Kidney capillary endothelial cell (primary cell): Measurements from ENCODE around the gene TBX15.

ENCODE experiments used
- DNase-seq: peaks from one replicate; pipeline ENCODE4 v3.0.0-alpha.2; 2018; ENCODE audit warnings: low spot score

TBX15 gene

DNA sequence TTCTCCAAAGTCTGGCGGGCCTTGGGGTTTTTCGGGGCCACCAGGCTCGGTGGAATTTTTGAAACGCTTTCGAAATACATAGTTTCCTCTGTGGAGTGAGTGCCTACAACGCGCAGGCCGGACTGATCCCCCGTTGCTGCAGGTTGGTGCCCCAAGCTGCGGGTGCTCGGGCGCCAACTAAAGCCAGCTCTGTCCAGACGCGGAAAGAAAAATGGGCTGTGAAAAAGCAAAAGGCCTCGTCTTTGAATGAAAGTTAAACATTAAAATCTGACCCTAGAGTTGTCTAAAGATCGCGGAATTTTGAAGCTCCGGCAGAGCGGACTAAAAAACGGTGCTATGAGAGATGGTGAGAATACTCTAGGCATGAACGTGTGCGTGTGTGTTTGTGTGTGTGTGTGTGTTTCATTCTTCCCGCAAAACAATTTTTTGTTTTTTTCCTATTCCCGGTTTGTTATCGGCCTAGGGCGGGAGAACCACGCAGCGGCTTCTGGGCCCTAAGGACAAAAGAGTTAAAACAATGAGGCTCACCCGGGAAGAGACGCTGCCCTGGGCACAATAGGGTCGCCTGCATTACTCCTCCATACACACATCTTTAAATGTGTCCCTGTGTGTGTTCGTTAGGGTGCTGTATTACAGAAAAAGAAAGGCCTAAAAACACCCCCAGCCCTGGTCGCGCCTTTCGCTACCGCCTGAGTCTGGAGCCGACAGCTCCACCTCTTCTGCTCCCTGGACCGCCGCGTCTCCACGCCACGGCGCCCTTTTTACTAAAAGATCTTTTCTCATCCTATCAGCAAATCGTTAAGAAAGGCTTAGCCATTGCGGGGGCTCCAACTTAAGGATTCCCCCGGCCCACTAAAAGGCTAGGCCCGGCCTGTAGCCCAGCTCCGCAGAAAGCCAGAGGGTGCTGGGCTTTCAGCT lies 3.2 kb downstream of the TBX15 start:
- DNase-seq: no peak

GRCh38 chr1:118984086-118984721 lies 3.9 kb downstream of the TBX15 start:
- DNase-seq: no peak

- DNase-seq: no peak
Observed at GRCh38 chr1:118983558-118984041, 4.5 kb downstream of the TBX15 start.

DNA sequence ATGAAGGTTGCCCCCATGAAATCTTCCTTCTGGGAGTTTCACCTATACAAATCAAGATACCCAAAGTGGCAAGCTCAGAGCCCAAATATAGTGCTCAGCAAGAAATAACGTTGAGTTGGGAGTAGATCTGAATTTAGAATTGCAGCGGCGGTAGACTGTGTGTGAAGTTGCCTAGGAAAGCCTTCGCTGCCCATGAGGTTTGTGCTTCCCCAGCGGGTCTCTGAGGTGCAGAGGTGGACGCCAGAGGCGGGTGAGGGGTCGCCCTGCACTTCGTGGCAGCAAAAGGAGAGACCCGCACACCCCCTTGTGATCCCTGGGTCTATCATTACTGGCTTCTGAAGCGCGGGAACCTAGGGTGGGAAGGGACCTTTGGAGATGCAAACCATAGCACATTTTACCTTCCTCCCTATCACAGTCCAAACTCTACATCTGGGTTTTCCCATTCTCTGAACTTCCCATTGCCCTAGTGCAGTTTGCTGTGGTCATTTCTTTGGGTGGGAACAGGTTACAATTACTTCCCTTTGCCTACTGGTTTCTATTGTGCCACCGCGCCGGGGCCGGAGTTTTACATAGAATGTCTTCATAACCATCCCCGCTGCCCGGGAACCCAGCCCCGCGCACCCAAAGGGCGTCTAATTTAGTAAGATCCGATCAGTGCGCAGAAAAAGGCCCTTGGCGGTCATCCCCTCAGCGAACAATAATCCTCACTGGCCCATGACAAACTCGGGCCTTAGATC lies 5.2 kb downstream of the TBX15 start:
- DNase-seq: no peak

DNA sequence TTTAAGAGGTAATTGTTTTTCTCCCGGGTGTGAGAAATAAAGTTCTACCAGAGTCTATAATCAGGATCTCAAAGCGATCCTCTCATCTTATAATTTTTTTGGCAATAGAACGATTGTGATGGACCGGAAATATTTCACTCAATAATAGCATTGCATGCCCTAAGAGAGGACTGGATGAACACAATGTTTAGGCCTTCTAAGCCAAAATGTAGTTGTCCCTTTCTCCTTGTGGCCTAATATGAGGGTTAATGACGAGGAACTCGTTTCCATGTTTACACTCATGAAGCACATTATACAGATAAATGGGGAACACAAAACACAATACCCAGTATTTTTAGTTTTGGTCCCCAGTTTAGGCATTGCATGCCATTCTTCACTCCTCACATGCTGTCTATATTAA lies 5.9 kb downstream of the TBX15 start:
- DNase-seq: no peak

DNA sequence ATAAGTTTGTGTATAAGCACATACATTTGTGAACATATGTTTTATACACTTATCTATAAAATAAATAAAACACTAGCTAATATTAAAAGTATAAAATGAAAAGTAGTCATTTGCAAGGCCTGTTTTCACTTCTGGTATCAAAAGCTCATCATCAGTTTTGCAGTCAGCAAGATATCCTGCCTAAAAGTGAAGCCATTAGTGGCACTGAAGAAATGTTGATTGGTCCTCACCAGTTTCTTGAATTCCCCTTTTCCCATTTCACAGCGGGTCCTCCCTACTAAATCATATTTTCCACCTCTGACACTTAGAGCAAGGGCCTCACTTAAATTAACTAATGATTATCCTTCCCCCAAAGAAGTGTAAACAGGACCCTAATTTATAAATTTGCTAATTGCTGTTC lies 6.7 kb downstream of the TBX15 start:
- DNase-seq: no peak

DNA sequence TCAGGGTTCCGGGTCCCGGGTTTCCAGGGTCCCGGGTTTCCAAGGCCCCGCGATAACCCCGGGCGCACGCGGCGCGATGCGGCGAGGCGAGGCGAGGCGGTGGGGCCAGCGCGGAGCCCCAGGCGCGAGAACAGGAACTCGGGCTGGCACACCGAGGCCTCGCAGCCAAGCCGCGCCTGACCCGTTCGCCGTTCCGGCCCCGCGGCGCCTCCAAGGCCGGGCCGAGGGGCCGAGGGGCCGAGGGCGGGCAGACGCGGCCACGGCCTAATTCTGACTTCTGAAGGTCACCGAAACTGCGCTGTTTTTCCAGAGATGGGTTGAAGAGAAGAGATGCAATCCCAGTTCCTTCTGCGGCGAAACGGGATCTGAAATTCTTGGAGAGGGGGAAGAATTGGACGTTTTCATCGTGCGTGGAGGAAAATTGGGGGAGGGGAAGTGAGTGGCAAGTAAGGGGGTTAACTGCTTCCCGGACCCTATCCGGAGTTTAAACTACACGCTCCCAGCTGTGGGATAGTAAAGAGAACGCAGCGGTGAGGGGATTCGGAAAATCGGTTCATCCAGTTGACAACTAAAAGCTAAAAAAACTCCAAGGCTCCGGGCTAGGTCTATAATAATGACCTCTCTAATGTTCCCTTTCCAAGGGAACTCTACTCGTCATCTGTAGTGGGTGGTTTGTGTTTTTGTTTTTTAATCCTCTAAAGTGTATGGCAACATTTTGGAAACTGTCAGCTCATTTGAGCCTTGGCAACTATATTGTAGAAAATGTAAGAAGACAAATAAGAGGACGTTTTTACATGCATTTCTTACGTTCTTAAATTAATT lies 8.2 kb downstream of the TBX15 start:
- DNase-seq: no peak

DNA sequence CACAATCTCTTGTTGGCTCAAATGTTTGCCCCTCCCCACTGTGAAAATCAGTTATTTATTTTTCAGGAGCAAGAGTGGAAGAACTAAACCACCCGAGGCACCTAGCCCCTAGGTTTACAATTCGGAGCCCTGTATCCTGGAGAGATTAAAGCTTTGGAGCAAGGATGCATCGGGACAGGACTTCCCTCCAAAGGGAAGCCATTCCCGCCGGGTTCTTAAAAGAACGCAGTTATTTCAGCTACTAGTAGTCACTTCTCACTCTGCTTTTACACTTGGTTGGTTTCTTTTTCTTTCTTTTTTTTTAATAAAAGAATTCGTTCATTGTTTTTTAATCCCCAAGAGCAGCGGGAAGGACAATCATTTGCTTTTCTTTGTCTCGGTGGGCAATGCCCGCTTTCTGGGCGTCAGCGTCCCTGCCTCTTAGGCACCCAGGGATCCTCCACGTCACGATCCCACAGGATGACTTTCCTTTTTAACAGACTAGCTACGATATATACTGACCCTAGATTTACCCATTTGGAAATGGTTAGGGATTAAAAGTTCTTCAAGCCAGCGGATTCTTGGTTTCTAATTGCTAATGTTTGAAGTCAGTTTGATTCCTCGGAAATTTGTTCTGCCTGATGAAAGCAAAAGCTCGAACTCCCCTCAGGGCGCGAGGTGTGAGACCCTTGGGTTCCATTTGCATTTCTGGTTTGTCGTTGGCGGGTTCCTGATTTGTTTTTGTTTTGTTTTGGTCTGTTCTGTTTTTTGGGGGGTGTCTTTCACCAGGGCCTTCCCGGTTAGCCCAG lies 9.0 kb downstream of the TBX15 start:
- no peak for DNase-seq

- DNase-seq: no peak
Observed at GRCh38 chr1:118977600-118977999, 10.5 kb downstream of the TBX15 start.

- no peak for DNase-seq
Observed at GRCh38 chr1:118974661-118975060, 13.5 kb downstream of the TBX15 start.

GRCh38 chr1:118973531-118974137 lies 14.5 kb downstream of the TBX15 start:
- DNase-seq: no peak

DNA sequence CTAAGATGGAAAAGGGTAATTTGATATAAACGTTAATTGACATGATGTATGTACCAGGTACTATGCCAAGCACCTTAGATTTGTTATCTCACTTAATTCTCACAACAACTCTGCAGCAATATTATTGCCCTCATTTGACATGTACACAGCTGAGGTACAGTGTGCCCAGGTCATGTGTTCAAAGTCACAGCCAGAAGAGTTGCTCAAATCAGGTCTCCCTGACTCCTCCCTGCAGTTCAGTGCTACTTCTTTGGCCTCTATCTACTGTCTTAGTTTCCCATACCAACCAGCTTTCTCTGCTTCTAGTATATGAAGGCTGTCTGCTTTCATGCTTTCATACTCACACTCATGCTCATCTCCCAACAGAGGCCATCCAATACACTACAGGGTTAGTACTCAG lies 15.1 kb downstream of the TBX15 start:
- no peak for DNase-seq

DNA sequence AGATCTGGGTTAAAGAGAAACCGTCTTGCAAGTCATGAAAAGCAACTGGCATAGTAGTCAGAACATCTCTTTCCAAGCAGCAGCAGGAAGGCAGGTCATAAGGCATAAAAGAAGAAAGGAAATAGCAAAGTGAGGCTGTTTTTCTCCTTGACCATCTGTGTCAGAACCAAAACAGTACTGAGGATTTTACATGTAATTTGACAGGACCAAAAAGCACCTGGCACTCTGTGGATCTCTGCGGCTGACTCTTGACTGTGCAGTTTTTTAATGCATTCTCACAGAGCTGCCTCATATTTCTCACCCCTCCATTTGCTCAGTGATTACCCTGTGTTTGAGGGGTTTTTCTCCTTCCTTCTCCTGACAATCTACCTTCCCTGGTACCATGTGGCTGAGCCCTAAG lies 17.7 kb downstream of the TBX15 start:
- DNase-seq: no peak

GRCh38 chr1:118963456-118964430 lies 24.4 kb downstream of the TBX15 start:
- no peak for DNase-seq

GRCh38 chr1:118963138-118963455 lies 25.0 kb downstream of the TBX15 start:
- DNase-seq: no peak

DNA sequence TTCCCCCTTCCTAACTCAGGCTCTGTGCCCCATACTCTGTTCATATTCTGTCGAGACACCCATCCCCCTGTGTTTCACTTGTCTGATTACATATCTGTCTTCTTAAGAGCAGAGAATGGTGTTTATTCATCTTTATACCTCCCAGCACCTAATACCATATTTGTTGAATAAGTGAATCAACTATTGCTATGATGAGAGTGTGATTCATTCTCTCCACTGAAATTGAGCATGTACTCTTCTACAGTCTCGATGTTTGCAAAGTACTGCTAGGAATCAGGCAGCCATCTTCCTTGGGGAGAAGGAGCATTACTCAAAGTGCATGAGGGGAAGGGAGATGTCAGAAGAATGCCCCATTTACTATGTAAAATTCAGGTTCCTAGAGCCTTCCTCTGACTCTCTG lies 27.0 kb downstream of the TBX15 start:
- DNase-seq: no peak

GRCh38 chr1:118960567-118961136 lies 27.5 kb downstream of the TBX15 start:
- DNase-seq: no peak

GRCh38 chr1:118960026-118960561 lies 28.0 kb downstream of the TBX15 start:
- no peak for DNase-seq
